B cell (primary cell): Measurements from ENCODE around the gene LPO. TPM values are rescaled to one million over a fixed set of nuclear protein-coding genes. Genes with fewer than 3 reads are reported as not detected.
A peak's percentile ranks its signal among the peaks of the same experiment; 100 is the strongest.

Experiments
- ATAC-seq: fragments of 200-7000 bp; cut with Tn5 transposase; one replicate; pipeline ENCODE4 v1.10.0; 2021; ENCODE audit warnings: low read depth, mild to moderate bottlenecking, moderate number of reproducible peaks, moderate library complexity
- CTCF ChIA-PET: fragments of 350-600 bp; sonication (Branson Sonifier 250); formaldehyde crosslinking; loops from one replicate; lab custom pipeline; 2021; ENCODE audit warnings: antibody characterized with exemption, inconsistent platforms; lab: Charles Lee
- POLR2A ChIA-PET: fragments of 350-600 bp; sonication (Branson Sonifier 250); formaldehyde crosslinking; loops from one replicate; lab custom pipeline; 2021; ENCODE audit warnings: antibody characterized with exemption; lab: Charles Lee
- DNase-seq: peaks from one replicate; pipeline ENCODE4 v3.0.0; 2013
- H2AFZ ChIP-seq: 2 replicates; pipeline ENCODE4 v1.6.1; 2012; ENCODE audit warnings: mild to moderate bottlenecking, low read depth, low read length; ENCODE audit not compliant: insufficient read depth, poor library complexity, severe bottlenecking
- H3K27ac ChIP-seq, 2 donors: 1 replicate in 1 of 2; 2 replicates in 1 of 2; pipeline ENCODE4 v1.5.1; 2012 to 2013; ENCODE audit warnings: low read length in 2 of 2, mild to moderate bottlenecking in 2 of 2, moderate library complexity in 1 of 2
- H3K27me3 ChIP-seq, 4 experiments: fragments of 200-600 bp in 1 of 4; sonication (generic) in 1 of 4; replicated peaks in 1 of 4; 1 replicate in 2 of 4; 2 replicates in 2 of 4; pipeline versions ENCODE4 v1.6.1 to v1.7.0; 2013 to 2016; ENCODE audit warnings: low read length in 3 of 4, mild to moderate bottlenecking in 2 of 4, mixed read lengths in 1 of 4, moderate library complexity in 1 of 4; ENCODE audit not compliant: insufficient read depth in 4 of 4, control insufficient read depth in 3 of 4; ENCODE audit errors: control extremely low read depth in 1 of 4
- H3K36me3 ChIP-seq, 2 experiments: replicated peaks in 1 of 2; 1 replicate in 1 of 2; 2 replicates in 1 of 2; pipeline versions ENCODE4 v1.6.1 to v1.7.1; 2013; ENCODE audit warnings: low read length in 1 of 2; ENCODE audit not compliant: insufficient read depth in 2 of 2, control insufficient read depth in 1 of 2; ENCODE audit errors: control extremely low read depth in 1 of 2, extremely low read depth in 1 of 2
- H3K4me1 ChIP-seq, 2 donors: fragments of 200-600 bp in 1 of 2; sonication (generic) in 1 of 2; 1 replicate in 1 of 2; 2 replicates in 1 of 2; pipeline versions ENCODE4 v1.5.1 to v1.6.1; 2013 to 2017; ENCODE audit warnings: low read length in 2 of 2; ENCODE audit not compliant: control insufficient read depth in 2 of 2, insufficient read depth in 2 of 2
- H3K4me2 ChIP-seq: replicated peaks from 2 replicates; pipeline ENCODE3; 2012; ENCODE audit warnings: mild to moderate bottlenecking, low read depth, low read length; ENCODE audit not compliant: poor library complexity, severe bottlenecking
- H3K4me3 ChIP-seq, 5 experiments: fragments of 200-600 bp in 1 of 5; sonication (generic) in 1 of 5; 1 replicate in 3 of 5; 2 replicates in 2 of 5; pipeline versions ENCODE4 v1.5.1 to v1.7.0; 2011 to 2016; ENCODE audit warnings: low read length in 4 of 5, mild to moderate bottlenecking in 4 of 5, low read depth in 2 of 5, control low read depth in 1 of 5, moderate library complexity in 1 of 5; ENCODE audit not compliant: insufficient read depth in 1 of 5; ENCODE audit errors: control extremely low read depth in 1 of 5, extremely low read depth in 1 of 5
- H3K79me2 ChIP-seq: fragments of 200-600 bp; sonication (generic); one replicate; pipeline ENCODE4 v1.6.0; 2016; ENCODE audit warnings: low read length; ENCODE audit not compliant: control insufficient read depth, insufficient read depth
- H3K9ac ChIP-seq: fragments of 200-600 bp; sonication (generic); 2 replicates; pipeline ENCODE4 v1.6.1; 2017; ENCODE audit warnings: mild to moderate bottlenecking, low read length, moderate library complexity
- H3K9me3 ChIP-seq, 3 donors: one replicate each; pipeline versions ENCODE4 v1.6.1 to v1.7.1; 2013; ENCODE audit warnings: low read length in 2 of 3; ENCODE audit not compliant: control insufficient read depth in 2 of 3, insufficient read depth in 1 of 3; ENCODE audit errors: control extremely low read depth in 1 of 3
- H4K20me1 ChIP-seq: 2 replicates; pipeline ENCODE4 v1.6.0; 2012; ENCODE audit warnings: mild to moderate bottlenecking, low read length; ENCODE audit not compliant: insufficient read depth, control insufficient read depth, poor library complexity, severe bottlenecking
- H3K27ac Mint-ChIP-seq: one replicate; pipeline ENCODE4 v1.8.0; 2021; ENCODE audit warnings: mixed read lengths
- H3K27me3 Mint-ChIP-seq: one replicate; pipeline ENCODE4 v1.8.0; 2021; ENCODE audit warnings: mixed read lengths
- H3K4me1 Mint-ChIP-seq: one replicate; pipeline ENCODE4 v1.8.0; 2021; ENCODE audit warnings: mixed read lengths
- H3K4me3 Mint-ChIP-seq: one replicate; pipeline ENCODE4 v1.8.0; 2021; ENCODE audit warnings: mixed read lengths
- H3K9me3 Mint-ChIP-seq: one replicate; pipeline ENCODE4 v1.8.0; 2022; ENCODE audit warnings: mixed read lengths; ENCODE audit not compliant: insufficient read depth
- EZH2 ChIP-seq: IDR thresholded peaks from 2 replicates; pipeline ENCODE4 v1.6.1; 2012; ENCODE audit warnings: borderline replicate concordance, low read depth, mild to moderate bottlenecking, moderate library complexity, low read length; ENCODE audit not compliant: insufficient read depth, poor library complexity, severe bottlenecking
- WGBS: methylation state at CpG from one replicate; pipeline ENCODE4 v1.1.5; 2013; ENCODE audit warnings: missing lambda C conversion rate; ENCODE audit not compliant: insufficient coverage; 5-methylcytosine and 5-hydroxymethylcytosine counted together
- intact Hi-C: fragments of 100-400 bp; cut with micrococcal nuclease; formaldehyde crosslinking; loops from one replicate; pipeline ENCODE4 v1.10.0; 2022
- polyA plus RNA-seq: library from polyadenylated mRNA; depleted of rRNA; stranded (reverse); fragments of >200 nt; gene quantifications from 2 replicates; pipeline ENCODE4 v1.2.3, GENCODE V29; 2012
- total RNA-seq, 2 donors: library from RNA; stranded (reverse); fragments of 120-200 nt in 1 of 2; gene quantifications; 1 replicate in 1 of 2; 2 replicates in 1 of 2; pipeline versions ENCODE4 v1.2.3 to v1.2.4, GENCODE V29; 2013 to 2022
- TF ChIP-seq, protein P1 (sequence below): fragments of 200-600 bp; IDR thresholded peaks from one replicate; pipeline ENCODE4 v1.8.0; 2022; ENCODE audit warnings: antibody characterized with exemption, mild to moderate bottlenecking

LPO gene
- total and polyA plus RNA-seq, 2 donors (not counting 1 experiment from before 2014, with no cell fraction given) = not detected

DNA sequence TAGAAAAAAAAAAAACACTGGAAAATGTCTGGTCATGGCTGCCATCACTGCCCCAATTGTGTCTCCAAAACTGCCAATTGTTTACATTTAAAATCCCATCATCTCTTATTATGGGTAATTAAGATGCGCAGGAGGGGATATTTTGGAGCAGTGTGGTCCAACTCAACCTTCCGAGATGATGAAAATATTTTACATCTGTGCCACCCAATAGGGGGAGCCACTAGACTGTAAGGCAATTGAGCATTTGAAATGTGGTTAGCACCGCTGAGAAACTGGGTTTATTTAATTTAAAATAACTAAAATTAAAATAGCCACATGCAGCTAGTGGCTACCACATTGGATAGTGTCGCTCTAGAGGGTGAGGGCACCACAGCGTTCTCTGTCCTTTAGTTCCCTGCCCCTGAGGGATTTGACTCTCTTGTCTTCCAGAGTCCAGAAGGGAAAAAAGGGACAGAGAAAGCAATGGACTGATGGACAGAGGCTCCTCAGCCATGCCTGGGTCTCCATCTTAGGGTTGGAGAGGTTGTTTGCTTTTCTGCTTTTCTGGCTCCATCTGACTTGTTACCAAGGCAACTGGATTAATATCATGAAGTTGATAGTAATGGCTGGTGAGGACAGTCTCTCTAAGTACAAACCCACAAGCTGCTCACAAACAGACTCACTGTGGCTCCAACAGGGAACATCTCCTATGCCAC, 38.9 kb downstream of the LPO start:
- no peak for ATAC-seq
- H3K36me3 ChIP-seq = no peaks in the 10 kb centered on the region
- Mint-ChIP-seq H3K27ac (no peak overlapping the region), H3K4me3 (no peak overlapping the region), H3K9me3 (no peaks in the 10 kb centered on the region), H3K27me3 (peaks cover 21% of the 10 kb centered on the region), H3K4me1 (peaks cover 3% of the 10 kb centered on the region)
- ChIA-PET CTCF (interaction anchor here (0.7 kb wide), 1 partner anchor 163 kb away, joined by 3 read pairs; no protein-coding TSS in a partner anchor), POLR2A (no interaction called here)
- no peak overlapping the region for H2AFZ ChIP-seq
- DNase-seq = peak; percentile 32
- no peaks in the 10 kb centered on the region for H4K20me1 ChIP-seq
- intact Hi-C loops = no loop called here
- TF ChIP-seq, protein P1, sequence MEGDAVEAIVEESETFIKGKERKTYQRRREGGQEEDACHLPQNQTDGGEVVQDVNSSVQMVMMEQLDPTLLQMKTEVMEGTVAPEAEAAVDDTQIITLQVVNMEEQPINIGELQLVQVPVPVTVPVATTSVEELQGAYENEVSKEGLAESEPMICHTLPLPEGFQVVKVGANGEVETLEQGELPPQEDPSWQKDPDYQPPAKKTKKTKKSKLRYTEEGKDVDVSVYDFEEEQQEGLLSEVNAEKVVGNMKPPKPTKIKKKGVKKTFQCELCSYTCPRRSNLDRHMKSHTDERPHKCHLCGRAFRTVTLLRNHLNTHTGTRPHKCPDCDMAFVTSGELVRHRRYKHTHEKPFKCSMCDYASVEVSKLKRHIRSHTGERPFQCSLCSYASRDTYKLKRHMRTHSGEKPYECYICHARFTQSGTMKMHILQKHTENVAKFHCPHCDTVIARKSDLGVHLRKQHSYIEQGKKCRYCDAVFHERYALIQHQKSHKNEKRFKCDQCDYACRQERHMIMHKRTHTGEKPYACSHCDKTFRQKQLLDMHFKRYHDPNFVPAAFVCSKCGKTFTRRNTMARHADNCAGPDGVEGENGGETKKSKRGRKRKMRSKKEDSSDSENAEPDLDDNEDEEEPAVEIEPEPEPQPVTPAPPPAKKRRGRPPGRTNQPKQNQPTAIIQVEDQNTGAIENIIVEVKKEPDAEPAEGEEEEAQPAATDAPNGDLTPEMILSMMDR = peak; percentile 44
- TF ChIP-seq EZH2 = no peak
- H3K9me3 ChIP-seq = peaks cover 0 to 3% (median 0%) of the 10 kb centered on the region in 3 donors
- peaks cover 0 to 20% (median 0%) of the 10 kb centered on the region in 4 experiments for H3K27me3 ChIP-seq
- H3K79me2 ChIP-seq = no peaks in the 10 kb centered on the region
- no peak overlapping the region for H3K4me2 ChIP-seq
- WGBS = 70% methylated on average over 2 of the region's 5 CpGs
- no peak overlapping the region for H3K9ac ChIP-seq
- peaks cover 0 to 3% of the 10 kb centered on the region in 2 donors for H3K4me1 ChIP-seq
- no peak overlapping the region for H3K27ac ChIP-seq
- H3K4me3 ChIP-seq = no peak overlapping the region

DNA sequence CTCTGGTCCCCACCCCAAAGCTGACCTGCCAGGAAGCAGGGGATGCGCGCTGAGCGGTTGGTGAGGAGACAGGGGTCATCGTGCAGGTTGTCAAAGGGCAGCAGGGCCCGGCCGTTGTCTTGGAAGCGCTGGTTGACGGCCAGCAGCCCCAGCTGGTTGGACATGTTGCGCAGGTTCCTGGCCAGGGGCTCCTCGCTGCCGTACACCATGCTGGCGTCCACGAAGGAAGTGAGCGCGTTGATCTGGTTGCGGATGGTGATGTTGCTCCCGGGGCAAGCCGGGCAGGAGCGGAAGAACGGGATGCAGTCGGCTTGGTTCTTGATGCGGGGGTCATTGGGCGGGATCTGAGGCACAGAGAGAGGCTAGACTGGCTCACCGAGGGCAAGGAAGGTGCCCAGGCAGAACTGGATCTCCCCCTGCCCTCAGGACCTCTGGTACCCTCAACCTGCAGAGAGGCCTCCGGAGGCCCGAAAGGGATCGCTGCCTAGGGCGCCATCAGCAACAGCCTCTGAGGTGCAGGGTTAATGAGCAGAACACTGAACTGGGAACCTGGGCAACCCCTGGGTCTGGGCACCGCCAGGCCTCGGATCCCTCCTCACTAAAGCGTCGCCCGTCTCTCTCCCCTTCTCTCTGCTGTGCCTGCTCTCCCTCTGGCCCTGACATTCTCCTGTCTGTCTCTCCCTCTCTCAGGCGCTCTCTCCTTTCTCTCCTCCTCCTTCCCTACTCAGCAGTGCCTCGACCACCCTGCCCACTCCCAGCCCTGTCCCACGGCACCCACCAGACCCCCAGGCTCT, 39.6 kb downstream of the LPO start:
- H3K79me2 ChIP-seq = no peaks in the 10 kb centered on the region
- ChIA-PET CTCF (no interaction called here), POLR2A (no interaction called here)
- DNase-seq (no peak), ATAC-seq (no peak)
- no peak overlapping the region for H3K27ac ChIP-seq
- no peaks in the 10 kb centered on the region for H3K36me3 ChIP-seq
- H3K9me3 Mint-ChIP-seq = no peaks in the 10 kb centered on the region
- H3K4me1 Mint-ChIP-seq = peaks cover 3% of the 10 kb centered on the region
- WGBS = 94% methylated on average over 34 of the region's 36 CpGs
- no peak overlapping the region for H3K4me3 ChIP-seq
- peaks cover 0 to 19% (median 0%) of the 10 kb centered on the region in 4 experiments for H3K27me3 ChIP-seq
- H3K4me3 Mint-ChIP-seq = no peak overlapping the region
- H3K27ac Mint-ChIP-seq = no peak overlapping the region
- H4K20me1 ChIP-seq = no peaks in the 10 kb centered on the region
- no peak overlapping the region for H2AFZ ChIP-seq
- TF ChIP-seq, protein P1 = no peak
- TF ChIP-seq EZH2 = no peak
- intact Hi-C loops = no loop called here
- peaks cover 0 to 3% (median 0%) of the 10 kb centered on the region in 3 donors for H3K9me3 ChIP-seq
- H3K4me1 ChIP-seq = peaks cover 0 to 3% of the 10 kb centered on the region in 2 donors
- peaks cover 21% of the 10 kb centered on the region for H3K27me3 Mint-ChIP-seq
- H3K9ac ChIP-seq = no peak overlapping the region
- no peak overlapping the region for H3K4me2 ChIP-seq
